Activated T-cell treated with anti-CD3 and anti-CD28 coated beads, Interleukin-2, amount 50 U/mL, for 4 hours (primary cell): ENCODE results near the gene FRA10AC1. TPM values are rescaled to one million over a fixed set of nuclear protein-coding genes. Genes with fewer than 3 reads are reported as not detected.

Source experiments
- ATAC-seq, 2 donors: fragments of 200-7000 bp; cut with Tn5 transposase; one replicate each; pipeline ENCODE4 v1.10.0; 2021
- DNase-seq: peaks from one replicate; pipeline ENCODE4 v3.0.0-alpha.2; 2020
- H3K27me3 Mint-ChIP-seq: one replicate; pipeline ENCODE4 v1.8.0; 2021; ENCODE audit warnings: low read depth, mixed read lengths
- H3K36me3 Mint-ChIP-seq: one replicate; pipeline ENCODE4 v1.8.0; 2022; ENCODE audit warnings: mixed read lengths; ENCODE audit not compliant: insufficient read depth
- H3K4me1 Mint-ChIP-seq: one replicate; pipeline ENCODE4 v1.8.0; 2021; ENCODE audit warnings: low read depth, mixed read lengths
- H3K4me3 Mint-ChIP-seq: one replicate; pipeline ENCODE4 v1.8.0; 2021; ENCODE audit warnings: mild to moderate bottlenecking, moderate library complexity, mixed read lengths
- H3K9me3 Mint-ChIP-seq: one replicate; pipeline ENCODE4 v1.8.0; 2021; ENCODE audit warnings: mixed read lengths
- total RNA-seq, 3 donors: library from RNA; stranded (reverse); gene quantifications; one replicate each; pipeline ENCODE4 v1.2.1, GENCODE V29; 2021

Gene FRA10AC1, protein sequence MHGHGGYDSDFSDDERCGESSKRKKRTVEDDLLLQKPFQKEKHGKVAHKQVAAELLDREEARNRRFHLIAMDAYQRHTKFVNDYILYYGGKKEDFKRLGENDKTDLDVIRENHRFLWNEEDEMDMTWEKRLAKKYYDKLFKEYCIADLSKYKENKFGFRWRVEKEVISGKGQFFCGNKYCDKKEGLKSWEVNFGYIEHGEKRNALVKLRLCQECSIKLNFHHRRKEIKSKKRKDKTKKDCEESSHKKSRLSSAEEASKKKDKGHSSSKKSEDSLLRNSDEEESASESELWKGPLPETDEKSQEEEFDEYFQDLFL
- total RNA-seq = 10 to 100 TPM; 10.1 to 11.1 (median 10.1) TPM

- peaks cover 29% of the 10 kb centered on the region for H3K4me1 Mint-ChIP-seq
- H3K27me3 Mint-ChIP-seq = no peaks in the 10 kb centered on the region
- ATAC-seq = peak; percentile 87 to 90
- peak; percentile 85 for DNase-seq
- peaks cover 4% of the 10 kb centered on the region for H3K36me3 Mint-ChIP-seq
- no peaks in the 10 kb centered on the region for H3K9me3 Mint-ChIP-seq
- H3K4me3 Mint-ChIP-seq = no peak within 1 kb of the TSS
These were observed at the start of gene FRA10AC1 for GRCh38 chr10:93702210-93703001. FRA10AC1 (minus strand) TSS chr10:93702592; CDS start chr10:93700106, 2,486 bp downstream.

DNA sequence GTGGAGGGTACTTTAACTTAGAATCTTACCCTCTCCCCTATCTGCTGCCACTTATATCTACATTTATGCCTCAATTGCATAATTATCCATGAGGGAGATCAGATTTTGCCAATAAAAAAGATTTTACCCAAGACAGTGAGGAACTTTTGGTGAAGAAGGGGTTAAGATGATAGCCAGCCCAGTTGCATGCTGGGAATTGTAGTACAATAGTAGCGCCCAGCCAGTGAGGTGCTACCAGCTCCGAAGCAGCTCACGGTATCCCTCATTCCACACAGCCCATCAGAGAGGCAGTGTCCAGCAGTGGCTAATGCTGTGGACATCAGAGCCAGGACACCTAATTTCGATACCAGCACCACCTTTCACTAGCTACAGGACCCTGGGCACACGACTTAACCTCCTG is 49.4 kb upstream of the FRA10AC1 start:
- H3K4me3 Mint-ChIP-seq = no peak overlapping the region
- no peaks in the 10 kb centered on the region for H3K36me3 Mint-ChIP-seq
- no peak for DNase-seq

DNA sequence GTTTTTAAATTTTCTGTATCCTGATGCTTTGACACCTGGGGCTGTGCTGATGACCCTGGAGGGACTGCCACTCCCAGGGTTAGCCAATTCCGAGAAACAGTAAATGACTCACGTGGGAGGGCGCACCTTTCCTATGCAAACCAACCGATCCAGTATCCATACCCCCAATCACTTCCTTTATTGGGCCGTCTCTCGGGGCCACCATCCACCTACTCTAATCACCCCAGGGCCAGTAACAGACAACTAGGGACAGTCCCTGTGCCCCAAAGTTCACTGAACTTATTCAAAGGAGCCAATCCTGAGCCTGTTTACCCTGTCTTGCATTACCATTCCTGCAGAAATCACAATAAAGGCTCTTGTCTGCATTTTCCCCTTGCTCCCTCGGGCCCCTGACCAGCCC is 48.7 kb upstream of the FRA10AC1 start:
- peaks cover 7% of the 10 kb centered on the region for H3K27me3 Mint-ChIP-seq
- DNase-seq (no peak), ATAC-seq (no peak)
- peaks cover 2% of the 10 kb centered on the region for H3K4me1 Mint-ChIP-seq
- H3K9me3 Mint-ChIP-seq = no peaks in the 10 kb centered on the region
- no peaks in the 10 kb centered on the region for H3K36me3 Mint-ChIP-seq
- H3K4me3 Mint-ChIP-seq = no peak overlapping the region

More for the DNA sequence above, 49.4 kb upstream of the FRA10AC1 start:
- H3K9me3 Mint-ChIP-seq = no peaks in the 10 kb centered on the region
- H3K4me1 Mint-ChIP-seq = peaks cover 2% of the 10 kb centered on the region
- ATAC-seq = peak in 1 of 2 donors; percentile 56
- H3K27me3 Mint-ChIP-seq = peaks cover 11% of the 10 kb centered on the region

- Mint-ChIP-seq H3K4me1 (peaks cover 2% of the 10 kb centered on the region), H3K9me3 (no peaks in the 10 kb centered on the region), H3K36me3 (no peaks in the 10 kb centered on the region), H3K27me3 (peaks cover 4% of the 10 kb centered on the region), H3K4me3 (no peak overlapping the region)
- DNase-seq (no peak), ATAC-seq (no peak)
These were observed 46.9 kb upstream of the FRA10AC1 start for GRCh38 chr10:93749218-93749799.

DNA sequence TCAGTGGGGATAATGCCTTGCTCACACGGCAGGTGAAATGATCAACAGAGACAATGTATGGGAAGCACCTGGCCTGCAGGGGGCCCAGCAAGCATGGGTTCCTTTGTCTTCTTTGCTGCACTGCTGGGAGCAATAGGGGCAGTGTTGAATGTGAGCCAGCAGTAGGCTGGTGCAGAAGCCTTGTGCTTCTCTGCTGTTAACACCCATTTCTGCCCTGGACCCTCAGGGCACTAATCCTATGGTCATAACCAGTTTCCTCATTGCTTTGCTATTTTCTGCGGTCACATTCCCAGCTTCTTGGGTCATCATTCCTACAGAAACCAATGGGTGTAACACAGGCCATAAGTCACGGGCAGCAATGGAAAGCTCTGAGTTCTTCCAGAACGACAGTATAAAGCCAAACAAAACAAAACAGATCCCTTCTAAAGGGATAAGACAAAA is 44.5 kb upstream of the FRA10AC1 start:
- Mint-ChIP-seq H3K4me3 (no peak overlapping the region), H3K9me3 (no peaks in the 10 kb centered on the region), H3K4me1 (peaks cover 3% of the 10 kb centered on the region), H3K27me3 (peaks cover 4% of the 10 kb centered on the region), H3K36me3 (no peaks in the 10 kb centered on the region)
- ATAC-seq (no peak), DNase-seq (no peak)

DNA sequence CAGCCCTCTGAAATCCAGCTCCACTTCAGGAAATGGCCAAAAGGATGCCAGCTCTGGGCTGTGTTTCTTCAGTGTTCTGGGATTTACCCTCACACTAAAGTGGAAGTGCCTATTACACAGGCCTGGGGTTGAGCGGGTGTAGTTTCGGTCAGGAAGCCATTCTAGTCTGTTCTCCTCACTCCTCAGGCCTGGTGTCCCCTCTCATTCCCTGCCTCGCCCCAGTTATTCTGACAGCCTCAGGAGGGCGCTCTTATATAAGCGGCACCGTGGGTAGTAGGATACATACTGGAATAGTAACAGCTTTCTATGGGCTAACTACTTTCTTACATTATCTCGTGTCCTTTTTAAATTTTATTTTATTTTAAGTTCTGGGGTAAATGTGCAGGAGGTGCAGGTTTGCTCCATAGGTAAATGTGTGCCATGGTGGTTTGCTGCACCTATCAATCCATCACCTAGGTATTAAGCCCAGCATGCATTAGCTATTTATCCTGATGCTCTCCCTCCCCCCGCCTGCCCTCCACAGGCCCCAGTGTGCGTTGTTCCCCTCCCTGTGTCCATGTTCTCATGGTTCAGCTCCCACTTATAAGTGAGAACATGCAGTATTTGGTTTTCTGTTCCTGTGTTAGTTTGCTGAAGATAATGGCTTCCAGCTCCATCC is 43.1 kb upstream of the FRA10AC1 start:
- no peaks in the 10 kb centered on the region for H3K9me3 Mint-ChIP-seq
- no peak overlapping the region for H3K4me3 Mint-ChIP-seq
- H3K4me1 Mint-ChIP-seq = peaks cover 1% of the 10 kb centered on the region
- no peak for DNase-seq
- H3K36me3 Mint-ChIP-seq = no peaks in the 10 kb centered on the region
- H3K27me3 Mint-ChIP-seq = peaks cover 3% of the 10 kb centered on the region
- no peak for ATAC-seq

DNA sequence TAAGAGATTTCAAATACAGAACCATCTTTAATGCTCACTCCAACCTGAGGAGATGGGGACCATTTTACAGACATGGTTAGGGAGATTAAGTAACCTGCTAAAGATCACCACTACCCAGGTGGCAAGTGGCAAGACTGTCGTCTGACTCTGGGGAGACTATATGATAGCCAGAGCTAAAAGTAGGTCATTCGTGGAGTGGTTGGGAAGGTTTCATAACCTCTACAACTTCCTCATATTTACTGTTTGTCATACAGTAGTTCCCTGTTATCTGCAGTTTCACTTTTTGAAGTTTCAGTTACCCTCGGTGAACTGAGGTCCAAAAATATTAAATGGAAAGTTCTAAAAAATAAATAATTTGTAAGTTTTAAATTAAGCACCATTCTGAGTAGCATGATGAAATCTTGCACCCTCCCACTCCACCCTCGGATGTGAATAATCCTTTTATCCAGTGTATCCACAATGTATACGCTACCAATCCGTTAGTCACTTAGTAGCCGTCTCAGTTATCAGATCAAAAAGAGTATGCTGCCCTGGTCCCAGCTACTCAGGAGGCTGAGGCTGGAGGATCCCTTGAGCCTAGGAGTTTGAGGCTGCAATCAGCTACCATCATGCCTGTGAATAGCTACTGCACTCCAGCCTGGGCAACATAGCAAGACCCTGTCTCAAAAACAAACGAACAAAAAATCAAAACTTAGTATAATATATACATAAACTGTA is 40.4 kb upstream of the FRA10AC1 start:
- Mint-ChIP-seq H3K36me3 (no peaks in the 10 kb centered on the region), H3K9me3 (peaks cover 4% of the 10 kb centered on the region), H3K27me3 (peaks cover 4% of the 10 kb centered on the region), H3K4me1 (peaks cover 1% of the 10 kb centered on the region), H3K4me3 (no peak overlapping the region)
- ATAC-seq (no peak), DNase-seq (no peak)

- Mint-ChIP-seq H3K9me3 (peaks cover 4% of the 10 kb centered on the region), H3K27me3 (peaks cover 7% of the 10 kb centered on the region)
These were observed 39.0 kb upstream of the FRA10AC1 start for GRCh38 chr10:93741367-93741766.

DNA sequence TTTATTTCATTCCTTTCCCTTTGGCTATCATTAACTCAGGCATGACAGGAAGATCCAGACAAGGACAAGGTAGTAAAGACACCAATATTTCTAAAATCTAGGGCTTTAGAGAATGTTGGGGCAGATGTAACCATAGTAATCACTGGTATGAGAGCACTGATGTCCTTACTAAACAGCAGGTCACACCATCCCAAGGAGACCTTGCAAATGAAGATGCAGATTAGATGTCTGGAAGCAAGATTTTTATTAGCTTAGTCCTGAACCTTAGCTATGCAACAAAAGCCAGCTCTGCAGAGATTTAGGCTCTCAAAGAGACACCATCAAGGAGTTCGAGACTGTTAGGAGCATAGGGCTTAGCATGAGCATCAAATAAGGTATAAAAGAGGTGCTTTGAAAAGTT is 23.6 kb upstream of the FRA10AC1 start:
- H3K27me3 Mint-ChIP-seq = peaks cover 26% of the 10 kb centered on the region
- ATAC-seq (no peak), DNase-seq (no peak)
- no peaks in the 10 kb centered on the region for H3K4me1 Mint-ChIP-seq
- H3K36me3 Mint-ChIP-seq = no peaks in the 10 kb centered on the region
- no peaks in the 10 kb centered on the region for H3K9me3 Mint-ChIP-seq
- H3K4me3 Mint-ChIP-seq = no peak overlapping the region

More at GRCh38 chr10:93741367-93741766, 39.0 kb upstream of the FRA10AC1 start:
- Mint-ChIP-seq H3K4me3 (no peak overlapping the region), H3K4me1 (peaks cover 1% of the 10 kb centered on the region), H3K36me3 (no peaks in the 10 kb centered on the region)
- ATAC-seq (no peak), DNase-seq (no peak)

DNA sequence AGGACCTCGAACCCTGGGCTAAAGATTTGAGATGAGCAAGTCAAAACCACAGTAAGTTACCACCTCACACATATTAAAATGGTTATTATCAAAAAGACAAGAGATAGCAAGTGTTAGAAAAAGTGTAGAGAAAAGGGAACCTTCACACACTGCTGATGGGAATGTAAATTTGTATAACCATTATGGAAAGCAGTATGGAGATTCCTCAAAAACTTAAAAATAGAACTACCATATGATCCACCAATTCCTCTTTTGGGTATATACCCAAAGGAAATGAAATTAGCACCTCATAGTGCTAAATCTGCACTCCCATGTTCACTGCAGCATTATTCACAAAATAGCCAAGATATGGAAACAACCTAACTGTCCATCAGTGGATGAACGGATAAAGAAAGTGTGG is 20.8 kb upstream of the FRA10AC1 start:
- H3K36me3 Mint-ChIP-seq = no peaks in the 10 kb centered on the region
- no peak for ATAC-seq
- no peaks in the 10 kb centered on the region for H3K4me1 Mint-ChIP-seq
- no peak overlapping the region for H3K4me3 Mint-ChIP-seq
- peaks cover 34% of the 10 kb centered on the region for H3K27me3 Mint-ChIP-seq
- no peaks in the 10 kb centered on the region for H3K9me3 Mint-ChIP-seq
- DNase-seq = no peak

DNA sequence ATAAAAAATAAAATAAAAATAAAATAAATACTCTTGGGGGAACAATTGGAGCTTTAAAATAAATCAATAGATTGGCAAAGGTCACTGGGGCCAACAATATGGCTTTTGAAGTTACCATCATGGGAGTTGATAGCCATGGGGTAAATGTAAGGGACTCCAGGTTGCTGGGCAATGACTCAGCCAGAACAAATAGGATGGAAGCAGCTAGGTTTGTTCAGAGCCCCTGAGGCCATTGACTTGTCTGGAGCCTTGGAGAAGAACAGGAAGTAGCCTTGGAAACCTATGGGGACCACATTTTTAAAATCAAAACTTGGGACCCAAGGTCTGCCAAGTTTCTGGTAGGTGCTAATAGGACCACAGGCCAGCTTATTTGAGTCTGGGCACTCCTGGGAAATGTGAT is 20.2 kb upstream of the FRA10AC1 start:
- peaks cover 34% of the 10 kb centered on the region for H3K27me3 Mint-ChIP-seq
- no peaks in the 10 kb centered on the region for H3K36me3 Mint-ChIP-seq
- ATAC-seq (no peak), DNase-seq (no peak)
- no peaks in the 10 kb centered on the region for H3K4me1 Mint-ChIP-seq
- H3K4me3 Mint-ChIP-seq = no peak overlapping the region
- no peaks in the 10 kb centered on the region for H3K9me3 Mint-ChIP-seq

DNA sequence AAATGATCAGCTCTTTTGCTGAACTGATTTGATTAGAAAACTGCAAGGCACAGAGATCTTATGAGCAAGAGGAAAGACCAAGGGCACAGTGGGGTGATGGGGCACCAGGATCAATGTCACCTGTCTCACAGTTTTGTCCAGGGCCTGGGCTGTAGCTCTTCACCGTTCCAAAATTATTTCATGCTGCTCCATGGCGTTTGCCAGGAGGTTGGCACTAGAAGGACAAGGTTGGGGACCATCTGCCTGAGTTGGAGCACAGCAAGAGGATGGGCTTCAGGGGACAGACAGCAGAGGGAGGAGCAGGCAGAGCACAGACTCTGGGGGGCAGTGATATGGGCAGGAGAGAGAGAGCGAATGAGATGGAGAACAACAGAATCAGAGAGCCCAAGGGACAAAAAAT is 17.5 kb upstream of the FRA10AC1 start:
- peaks cover 28% of the 10 kb centered on the region for H3K27me3 Mint-ChIP-seq

GRCh38 chr10:93718937-93719725 is 16.7 kb upstream of the FRA10AC1 start:
- no peak for DNase-seq
- no peaks in the 10 kb centered on the region for H3K4me1 Mint-ChIP-seq
- no peaks in the 10 kb centered on the region for H3K36me3 Mint-ChIP-seq
- no peak overlapping the region for H3K4me3 Mint-ChIP-seq
- H3K9me3 Mint-ChIP-seq = no peaks in the 10 kb centered on the region
- no peak for ATAC-seq
- peaks cover 27% of the 10 kb centered on the region for H3K27me3 Mint-ChIP-seq

More for the DNA sequence above, 17.5 kb upstream of the FRA10AC1 start:
- Mint-ChIP-seq H3K4me1 (no peaks in the 10 kb centered on the region), H3K4me3 (no peak overlapping the region), H3K36me3 (no peaks in the 10 kb centered on the region), H3K9me3 (no peaks in the 10 kb centered on the region)
- DNase-seq (no peak), ATAC-seq (no peak)
